ENCODE data around the gene KIF15. TPM values are rescaled to one million over a fixed set of nuclear protein-coding genes. Genes with fewer than 3 reads are reported as not detected.

Gene KIF15
- total RNA-seq, 4 donors from 2014 or later, result 3.2 to 9.1 (median 4.9) TPM

DNA sequence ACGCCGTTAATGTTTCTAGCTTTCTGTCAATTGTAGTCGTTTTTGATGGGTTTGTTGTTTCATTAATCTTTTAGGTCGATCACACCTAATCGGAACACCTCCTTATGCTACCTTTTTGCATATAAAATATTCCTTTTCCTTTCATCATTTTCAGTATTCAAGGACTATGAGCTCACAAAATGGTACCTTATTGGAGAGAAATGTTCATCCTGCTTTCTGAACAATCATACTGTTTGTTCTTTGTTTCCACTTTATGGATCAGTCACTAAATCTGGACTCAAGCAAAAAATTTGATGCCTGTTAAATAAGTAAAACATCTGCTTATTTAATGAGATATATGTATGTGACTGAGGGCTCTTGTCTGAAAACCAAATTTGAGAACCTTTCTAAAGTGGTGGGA is 1.1 kb downstream of the KIF15 start:
- DNase-seq, result no peak
- Histone ChIP-seq H3K4me1 (peaks cover 6 to 25% (median 17%) of the 10 kb centered on the region in 3 donors), H3K4me3 (peak overlapping the region in 3 of 4 donors; percentile 84 to 89 (median 88)), H3K9me3 (peaks cover 0 to 18% (median 5%) of the 10 kb centered on the region in 3 donors), H3K27ac (no peak overlapping the region), H3K27me3 (no peaks in the 10 kb centered on the region), H3K36me3 (peaks cover 0 to 18% (median 0%) of the 10 kb centered on the region in 3 donors)
- intact Hi-C loops (cut with DNase I), result no loop called here
- no peak for TF ChIP-seq POLR2A (IDR thresholded peaks at IDR 0.05)
- TF ChIP-seq, protein P1, sequence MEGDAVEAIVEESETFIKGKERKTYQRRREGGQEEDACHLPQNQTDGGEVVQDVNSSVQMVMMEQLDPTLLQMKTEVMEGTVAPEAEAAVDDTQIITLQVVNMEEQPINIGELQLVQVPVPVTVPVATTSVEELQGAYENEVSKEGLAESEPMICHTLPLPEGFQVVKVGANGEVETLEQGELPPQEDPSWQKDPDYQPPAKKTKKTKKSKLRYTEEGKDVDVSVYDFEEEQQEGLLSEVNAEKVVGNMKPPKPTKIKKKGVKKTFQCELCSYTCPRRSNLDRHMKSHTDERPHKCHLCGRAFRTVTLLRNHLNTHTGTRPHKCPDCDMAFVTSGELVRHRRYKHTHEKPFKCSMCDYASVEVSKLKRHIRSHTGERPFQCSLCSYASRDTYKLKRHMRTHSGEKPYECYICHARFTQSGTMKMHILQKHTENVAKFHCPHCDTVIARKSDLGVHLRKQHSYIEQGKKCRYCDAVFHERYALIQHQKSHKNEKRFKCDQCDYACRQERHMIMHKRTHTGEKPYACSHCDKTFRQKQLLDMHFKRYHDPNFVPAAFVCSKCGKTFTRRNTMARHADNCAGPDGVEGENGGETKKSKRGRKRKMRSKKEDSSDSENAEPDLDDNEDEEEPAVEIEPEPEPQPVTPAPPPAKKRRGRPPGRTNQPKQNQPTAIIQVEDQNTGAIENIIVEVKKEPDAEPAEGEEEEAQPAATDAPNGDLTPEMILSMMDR (IDR thresholded peaks at IDR 0.05), result no peak
- WGBS, 2 donors, result 37 to 45% methylated on average over 5 of the region's 5 CpGs

DNA sequence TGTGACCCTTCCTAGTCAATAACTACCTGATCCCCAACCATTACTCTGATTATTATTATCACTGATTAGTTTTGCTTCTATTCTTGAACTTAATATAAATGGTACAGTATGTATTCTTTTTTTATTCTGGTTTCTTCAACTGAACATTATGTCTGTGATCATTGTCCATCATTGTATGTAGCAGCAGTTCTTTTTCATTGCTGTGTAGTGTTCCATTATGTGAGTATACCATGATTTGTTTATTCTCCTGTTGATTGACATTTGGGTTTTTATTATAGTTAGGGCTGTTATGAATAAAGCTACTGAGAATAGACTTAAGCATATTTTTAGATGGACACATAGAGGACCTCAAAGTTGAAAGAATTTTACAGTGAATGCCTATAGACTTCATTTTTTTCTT is 2.7 kb downstream of the KIF15 start:
- Histone ChIP-seq H3K27me3 (no peaks in the 10 kb centered on the region), H3K36me3 (peaks cover 0 to 4% (median 0%) of the 10 kb centered on the region in 3 donors), H3K4me1 (peaks cover 6 to 25% (median 17%) of the 10 kb centered on the region in 3 donors), H3K9me3 (peaks cover 0 to 3% (median 0%) of the 10 kb centered on the region in 3 donors), H3K4me3 (no peak overlapping the region), H3K27ac (no peak overlapping the region)
- no peak for DNase-seq
- TF ChIP-seq, protein P1 (IDR thresholded peaks at IDR 0.05), result no peak
- TF ChIP-seq POLR2A (IDR thresholded peaks at IDR 0.05), result no peak
- intact Hi-C loops (cut with DNase I), result no loop called here

DNA sequence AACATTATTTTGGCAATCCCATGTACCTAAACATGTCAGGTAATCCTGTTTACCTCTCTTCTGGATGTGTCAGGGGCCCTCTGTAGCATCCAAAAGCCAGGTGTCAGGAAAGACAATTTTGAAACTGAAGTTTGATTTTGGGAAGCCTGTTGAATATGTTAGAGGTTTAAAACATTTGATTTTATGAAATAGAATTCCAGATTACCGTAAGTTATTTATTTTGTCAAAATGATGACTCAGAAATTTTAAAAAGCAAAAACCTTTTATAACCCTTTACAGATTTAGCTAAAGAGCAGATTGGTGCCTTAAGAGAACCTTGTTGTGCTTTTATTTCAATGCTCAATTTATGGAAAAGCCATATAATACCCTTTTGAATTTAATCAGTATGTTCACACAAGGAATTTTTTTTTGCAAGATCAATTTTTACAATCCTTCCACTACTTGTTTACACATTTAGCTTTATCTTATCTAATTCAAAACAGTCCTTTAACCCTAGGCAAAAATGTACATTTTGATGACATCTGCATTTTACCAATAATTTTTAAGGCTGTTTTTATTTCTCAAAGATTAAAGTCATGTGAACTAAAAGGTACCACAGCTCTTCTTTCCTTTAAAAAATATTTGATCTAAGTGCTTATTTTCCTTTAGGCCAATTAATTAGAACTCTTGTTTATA is 10.0 kb downstream of the KIF15 start:
- Histone ChIP-seq H3K4me1 (no peaks in the 10 kb centered on the region), H3K4me3 (no peak overlapping the region), H3K27ac (no peak overlapping the region), H3K27me3 (no peaks in the 10 kb centered on the region), H3K36me3 (peaks cover 0 to 9% (median 0%) of the 10 kb centered on the region in 3 donors), H3K9me3 (peaks cover 0 to 25% (median 12%) of the 10 kb centered on the region in 3 donors)
- intact Hi-C loops (cut with DNase I), result no loop called here
- TF ChIP-seq POLR2A (IDR thresholded peaks at IDR 0.05), result no peak
- TF ChIP-seq, protein P1 (IDR thresholded peaks at IDR 0.05), result no peak
- DNase-seq, result no peak
- 91 to 100% methylated on average over 1 of the region's 1 CpG for WGBS, 2 donors

DNA sequence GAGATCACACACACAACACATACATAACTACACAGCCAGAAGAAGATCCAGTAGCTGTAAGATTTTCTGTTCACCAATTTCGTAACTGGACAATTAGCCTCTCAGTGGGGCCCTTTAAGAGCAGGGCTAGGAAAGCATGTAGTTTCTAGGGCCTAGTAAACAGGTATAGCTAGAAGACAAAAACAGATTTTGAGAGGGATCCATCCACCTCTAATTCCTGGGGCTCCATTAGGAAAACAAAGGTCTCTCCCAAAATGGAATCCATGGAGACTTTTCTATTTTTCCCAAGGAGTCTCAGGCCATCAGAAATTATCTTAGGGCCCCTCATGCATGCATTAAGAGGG is 10.5 kb downstream of the KIF15 start:
- intact Hi-C loops (cut with DNase I), result no loop called here
- Histone ChIP-seq H3K27me3 (no peaks in the 10 kb centered on the region), H3K4me1 (no peaks in the 10 kb centered on the region), H3K27ac (no peak overlapping the region), H3K36me3 (peaks cover 0 to 12% (median 0%) of the 10 kb centered on the region in 3 donors), H3K4me3 (no peak overlapping the region), H3K9me3 (peaks cover 0 to 25% (median 12%) of the 10 kb centered on the region in 3 donors)
- no peak for TF ChIP-seq POLR2A (IDR thresholded peaks at IDR 0.05)
- TF ChIP-seq, protein P1 (IDR thresholded peaks at IDR 0.05), result no peak
- no peak for DNase-seq
- 86 to 100% methylated on average over 1 of the region's 1 CpG for WGBS, 2 donors

DNA sequence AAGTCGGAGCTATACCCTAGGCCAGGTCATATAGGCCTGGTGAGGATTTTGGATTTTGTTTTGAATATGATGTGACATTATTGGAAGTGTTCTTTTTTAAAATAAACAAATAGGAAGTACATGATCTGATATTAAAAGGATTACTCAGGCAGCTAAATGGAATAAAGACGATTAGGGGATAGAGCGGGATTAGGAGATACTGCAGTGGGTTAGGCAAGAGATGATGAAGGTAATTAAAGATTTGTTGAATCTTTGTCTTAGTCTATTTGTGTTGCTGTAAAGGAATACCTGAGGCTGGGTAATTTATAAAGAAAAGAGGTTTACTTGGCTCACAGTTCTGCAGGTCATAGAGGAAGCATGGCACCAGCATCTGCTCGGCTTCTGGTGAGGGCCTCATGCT is 21.3 kb downstream of the KIF15 start:
- no peak overlapping the region for H3K4me3 ChIP-seq
- H3K27me3 ChIP-seq, result no peaks in the 10 kb centered on the region
- TF ChIP-seq POLR2A (IDR thresholded peaks at IDR 0.05), result no peak
- TF ChIP-seq, protein P1 (IDR thresholded peaks at IDR 0.05), result no peak
- H3K4me1 ChIP-seq, result no peaks in the 10 kb centered on the region
- H3K36me3 ChIP-seq, result peaks cover 0 to 16% (median 0%) of the 10 kb centered on the region in 3 donors
- DNase-seq, result no peak
- H3K9me3 ChIP-seq, result no peaks in the 10 kb centered on the region
- intact Hi-C loops (cut with DNase I), result no loop called here
- WGBS, 2 donors, result 88 to 95% methylated on average over 4 of the region's 4 CpGs
- no peak overlapping the region for H3K27ac ChIP-seq

All from esophagus squamous epithelium (tissue), 5 donors.